DMS53 treated with DMSO at 0.1 percent for 48 hours (cell line): ENCODE measurements around the gene HINT3.
A peak's percentile ranks its signal among the peaks of the same experiment; 100 is the strongest.
"Not testable (repeated sequence)": the region's sequence is repeated elsewhere in the genome, so short reads cannot be mapped to it uniquely, and the experiment has no call there.

Source experiments
- DNase-seq: peaks from one replicate; lab custom pipeline; 2025; ENCODE audit not compliant: unreplicated experiment; lab: John Stamatoyannopoulos, UW

HINT3 gene

GRCh38 chr6:125939791-125940190 lies 16.8 kb upstream of the HINT3 start:
- DNase-seq = no peak

DNA sequence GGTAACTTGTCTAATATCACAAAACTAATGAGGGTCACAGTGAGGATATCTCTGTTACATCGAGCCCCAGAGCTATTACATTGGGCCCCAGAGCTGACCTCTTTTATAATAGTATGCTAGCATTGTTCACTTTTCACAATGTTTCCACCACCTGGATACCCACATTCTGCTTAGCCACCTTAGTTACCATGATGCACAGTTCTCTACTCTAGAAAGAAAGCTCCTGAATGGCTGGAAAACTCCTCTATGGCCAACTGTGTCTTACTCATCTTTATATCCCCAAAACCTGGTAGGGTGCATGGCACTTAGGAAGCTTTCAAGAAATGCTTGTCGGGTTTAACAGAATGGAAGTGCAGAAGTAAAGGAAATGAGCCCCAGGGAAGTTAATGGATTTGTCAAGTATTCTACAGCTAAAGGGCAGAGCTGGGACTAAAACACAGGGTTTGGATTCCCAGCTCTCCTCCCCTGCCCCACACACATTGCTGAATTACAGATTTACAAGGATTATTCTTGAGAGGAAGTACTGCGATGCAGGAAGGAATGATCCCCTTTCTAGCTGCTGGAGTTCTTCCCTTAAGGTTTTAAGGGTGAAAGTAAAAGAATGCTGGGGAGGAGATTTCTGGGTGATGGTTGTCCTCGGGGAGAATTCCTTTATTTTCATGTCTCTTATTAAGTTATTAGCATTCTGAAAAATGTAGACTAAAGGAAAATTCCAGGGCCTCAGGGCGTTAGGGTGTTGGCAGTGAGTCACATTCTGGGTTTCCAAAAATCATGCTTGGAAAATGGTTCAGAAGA lies 16.1 kb upstream of the HINT3 start:
- no peak for DNase-seq

GRCh38 chr6:125942672-125943527 lies 13.7 kb upstream of the HINT3 start:
- DNase-seq = no peak

DNA sequence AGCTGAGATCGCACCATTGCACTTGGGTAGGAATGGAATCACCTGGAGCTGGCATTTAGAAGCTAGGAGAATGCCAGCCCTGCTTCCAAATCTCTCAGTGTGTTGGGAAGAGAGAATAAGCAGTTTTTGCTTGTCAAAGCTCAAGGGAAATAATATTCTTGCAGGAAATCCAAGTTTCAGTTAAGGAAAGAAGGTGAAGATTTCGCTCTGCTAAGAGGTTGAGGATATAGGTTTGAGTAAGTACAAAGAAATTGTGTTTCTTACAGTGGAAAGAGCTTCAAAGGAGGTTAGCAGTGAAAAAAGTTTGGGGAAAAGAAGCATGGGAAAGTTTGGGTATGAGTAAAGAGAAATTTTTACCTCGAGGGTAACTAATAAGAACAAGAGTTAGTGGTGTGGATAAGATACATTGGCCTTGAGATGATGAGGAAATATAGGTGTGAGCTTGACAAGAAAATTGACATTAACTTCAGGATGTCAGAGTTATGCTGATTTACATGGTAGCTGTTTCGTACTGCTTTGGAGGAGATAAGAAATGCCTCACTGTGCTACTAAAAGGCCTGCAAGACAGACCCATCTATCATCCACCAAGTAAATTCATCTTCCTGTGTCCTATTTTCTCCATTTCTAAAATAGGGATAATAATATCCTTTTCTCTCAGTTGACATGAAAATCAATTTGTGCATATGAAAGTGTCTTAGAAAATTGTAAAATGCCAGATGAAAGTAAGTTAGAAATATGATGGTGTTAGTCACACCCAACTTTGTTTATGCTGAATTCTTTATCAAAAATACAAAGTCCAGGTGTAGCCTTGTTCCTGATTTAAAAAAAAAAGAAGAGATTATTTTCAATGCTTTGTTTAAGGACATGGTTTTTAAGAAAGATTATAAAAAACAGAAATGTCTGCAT lies 12.8 kb upstream of the HINT3 start:
- DNase-seq = no peak

DNA sequence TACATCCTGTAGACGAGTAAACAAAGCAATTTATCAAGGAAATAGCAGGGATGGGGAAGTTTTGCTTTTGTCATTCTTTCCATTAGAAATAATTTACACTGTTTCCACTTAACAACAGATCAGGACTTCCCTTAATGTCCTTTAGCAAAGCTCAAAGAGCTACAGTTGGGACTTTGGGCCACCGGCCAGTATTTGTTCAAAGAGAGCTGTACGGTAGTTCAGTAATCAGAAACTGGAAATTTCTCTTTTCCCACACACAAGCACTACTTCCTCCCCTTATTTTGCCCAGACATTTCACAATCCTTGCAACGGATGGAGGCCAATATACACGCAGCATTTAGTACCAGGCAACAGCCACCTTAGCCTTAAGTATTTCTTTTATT lies 12.1 kb upstream of the HINT3 start:
- peak; percentile 6 for DNase-seq

DNA sequence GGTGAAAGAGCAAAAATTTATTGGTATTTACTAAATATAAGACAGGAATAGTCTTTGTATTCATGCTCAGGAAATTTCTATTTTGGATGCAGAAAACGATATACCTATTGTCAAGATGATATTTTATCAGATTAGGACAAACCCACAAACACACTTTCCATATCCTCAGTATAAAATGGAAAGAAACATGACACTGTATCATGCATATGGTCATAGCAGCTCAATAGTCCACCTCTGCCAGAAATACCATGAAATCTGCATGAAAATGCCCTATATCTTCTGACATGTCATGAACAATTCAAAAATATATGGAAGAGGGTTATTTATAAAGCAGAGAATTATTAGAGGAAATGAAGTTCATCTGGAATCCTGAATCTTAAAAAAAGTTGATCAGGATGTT lies 11.7 kb upstream of the HINT3 start:
- DNase-seq = no peak

GRCh38 chr6:125945378-125946141 lies 11.0 kb upstream of the HINT3 start:
- DNase-seq = no peak

- no peak for DNase-seq
These were observed 9.0 kb upstream of the HINT3 start for GRCh38 chr6:125947615-125948014.

GRCh38 chr6:125948455-125948854 lies 8.1 kb upstream of the HINT3 start:
- no peak for DNase-seq

GRCh38 chr6:125949069-125949468 lies 7.5 kb upstream of the HINT3 start:
- DNase-seq = no peak

- DNase-seq = no peak
These were observed 6.3 kb upstream of the HINT3 start for GRCh38 chr6:125950293-125950692.

DNA sequence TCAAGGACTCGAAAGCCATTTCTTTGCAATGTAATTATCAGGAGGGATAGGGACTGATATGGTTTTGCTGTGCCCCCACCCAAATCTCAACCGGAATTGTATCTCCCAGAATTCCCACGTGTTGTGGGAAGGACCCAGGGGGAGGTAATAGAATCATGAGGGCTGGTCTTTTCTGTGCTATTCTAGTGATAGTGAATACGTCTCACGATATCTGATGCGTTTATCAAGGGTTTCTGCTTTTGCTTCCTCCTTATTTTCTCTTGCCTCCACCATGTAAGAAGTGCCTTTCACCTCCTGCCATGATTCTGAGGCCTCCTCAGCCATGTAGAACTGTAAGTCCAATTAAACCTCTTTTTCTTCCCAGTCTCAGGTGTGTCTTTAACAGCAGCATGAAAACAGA lies 5.9 kb upstream of the HINT3 start:
- not testable (repeated sequence) for DNase-seq

DNA sequence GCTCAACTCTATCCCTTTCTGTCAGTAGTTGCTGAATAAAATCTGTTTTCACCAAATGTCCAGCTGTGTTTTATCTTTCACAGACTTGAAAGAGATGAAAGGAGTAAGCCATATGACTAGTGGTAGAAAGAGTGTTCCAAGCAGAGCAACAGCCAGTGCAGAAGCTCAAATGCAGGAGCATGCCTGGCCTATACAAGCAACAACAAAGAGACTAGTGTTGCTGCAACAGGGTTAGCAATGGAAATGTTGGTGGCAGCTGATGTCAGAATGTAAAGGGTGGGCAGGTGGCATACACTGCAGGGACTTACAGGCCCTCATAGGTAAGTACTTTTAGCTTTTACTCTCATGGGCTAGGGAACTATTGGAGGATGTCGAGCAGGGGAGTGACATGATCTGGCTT lies 5.2 kb upstream of the HINT3 start:
- no peak for DNase-seq

DNA sequence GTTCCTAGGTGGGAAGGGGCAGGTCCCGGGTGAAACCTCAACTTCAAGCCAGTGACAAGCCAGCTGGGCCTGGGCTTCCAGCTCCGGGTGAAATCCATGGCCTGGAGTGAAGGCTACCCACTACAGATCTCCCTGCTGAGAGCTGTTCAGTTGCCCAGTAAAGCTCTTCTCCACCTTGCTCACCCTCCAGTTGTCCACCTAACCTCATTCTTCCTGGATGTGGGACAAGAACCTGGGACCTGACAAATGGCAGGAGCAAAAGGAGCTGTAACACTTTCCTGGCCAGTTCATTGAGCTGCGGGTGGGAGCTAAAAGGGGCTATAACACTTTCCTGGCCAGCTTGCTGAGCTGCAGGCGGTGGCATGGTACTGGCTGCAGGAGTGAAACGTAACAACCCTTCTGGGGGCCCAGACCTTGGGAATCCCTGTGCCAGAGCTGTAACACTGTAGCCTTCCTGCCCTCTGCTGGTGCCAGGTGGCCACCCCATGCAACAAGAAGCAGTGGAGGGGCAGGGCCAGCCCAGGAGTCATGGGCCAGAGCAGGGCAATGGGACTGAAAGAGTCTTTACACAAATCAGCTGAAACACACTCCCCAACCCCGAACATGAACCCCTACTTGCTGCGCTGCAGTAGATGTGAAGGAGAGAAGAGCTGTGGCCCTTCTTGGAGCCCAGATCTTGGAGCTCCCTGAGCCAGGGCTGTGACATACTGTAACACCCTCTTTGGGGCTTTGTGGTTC lies 3.6 kb upstream of the HINT3 start:
- DNase-seq = no peak

DNA sequence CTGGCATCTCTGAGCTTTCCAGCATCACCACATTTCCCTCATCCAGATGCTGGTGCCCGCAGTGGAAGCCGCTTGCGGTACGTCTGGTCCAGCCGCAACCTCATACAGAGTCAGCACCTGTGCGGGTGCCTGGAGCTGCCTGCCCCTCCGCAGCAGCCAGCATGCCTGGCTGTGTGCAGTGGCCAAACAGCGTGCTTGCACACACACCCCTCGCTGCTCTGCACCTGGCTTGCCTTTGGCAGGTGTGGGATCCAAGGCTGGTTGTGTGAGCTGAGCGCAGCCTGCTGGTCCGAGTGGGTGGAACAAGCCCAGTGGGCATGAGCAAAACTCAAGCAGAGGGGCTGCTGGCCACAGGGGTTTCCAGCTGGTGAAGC lies 3.1 kb upstream of the HINT3 start:
- DNase-seq = peak; percentile 56

DNA sequence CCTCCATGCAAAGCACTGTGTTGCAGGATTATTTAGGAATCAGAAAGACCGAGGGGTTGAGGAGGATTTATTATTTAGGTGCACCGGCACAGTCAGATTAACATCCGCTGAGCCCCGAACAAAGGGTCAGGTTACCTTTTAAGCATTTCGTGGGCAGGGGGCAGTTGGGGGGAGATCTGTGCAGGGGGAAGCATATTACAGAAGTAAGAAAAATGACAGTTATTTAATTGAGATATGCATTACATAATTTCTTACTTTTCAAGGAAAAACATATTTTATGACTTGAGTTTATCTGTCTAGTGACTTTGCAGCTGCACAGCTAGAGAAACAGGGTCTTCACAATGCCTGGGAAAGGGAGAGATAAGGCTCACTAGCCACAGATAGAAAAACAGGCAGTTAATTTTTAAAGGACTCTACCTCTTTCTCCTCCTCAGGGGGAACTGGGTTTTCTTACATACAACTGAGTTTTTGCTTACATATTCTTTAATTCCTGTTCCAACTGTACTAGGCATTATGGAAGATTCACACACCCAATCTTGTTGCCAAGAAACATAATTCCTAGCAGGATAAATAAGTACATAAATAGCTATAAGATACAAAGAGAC lies 1.7 kb upstream of the HINT3 start:
- no peak for DNase-seq

GRCh38 chr6:125955973-125956372 lies 597 bp upstream of the HINT3 start:
- no peak for DNase-seq

DNA sequence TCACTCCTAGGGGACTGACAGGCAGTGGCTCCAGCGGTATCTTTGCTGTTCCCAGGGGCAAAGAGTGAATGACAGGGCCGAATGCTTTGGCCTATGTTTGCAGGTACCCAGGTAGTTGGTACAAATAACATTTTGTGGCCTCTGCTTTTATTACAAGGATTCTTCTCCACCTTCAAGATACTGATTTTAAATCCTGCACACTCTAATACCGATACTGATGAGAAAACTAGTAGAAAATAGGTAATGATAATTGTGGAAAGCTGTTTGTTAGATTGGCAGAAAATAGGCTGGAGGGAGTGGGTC lies 772 bp downstream of the HINT3 start:
- no peak for DNase-seq

- DNase-seq = no peak
These were observed 1.3 kb downstream of the HINT3 start for GRCh38 chr6:125957845-125958244.

GRCh38 chr6:125959041-125959440 lies 2.5 kb downstream of the HINT3 start:
- no peak for DNase-seq
